Measurements from ENCODE around the gene ZKSCAN8. TPM values are rescaled to one million over a fixed set of nuclear protein-coding genes. Genes with fewer than 3 reads are reported as not detected.

Gene ZKSCAN8
- total and polyA plus RNA-seq, 2 donors (not counting 3 experiments of a cell fraction or from before 2014, with no cell fraction given), result 9.4 to 19.7 TPM

GRCh38 chr6:28167068-28167467 is 25.4 kb downstream of the ZKSCAN8 start:
- ChIA-PET CTCF (no interaction called here), POLR2A (no interaction called here)
- dilution Hi-C loops (cut with MboI; ENCODE audit: extremely low pct_ligation_motif_present, low sequenced_read_pairs), result no loop called here
- DNase-seq (ENCODE audit: low read depth, low spot score), result no peak
- intact Hi-C loops (cut with micrococcal nuclease), result no loop called here
- no peak for FAIRE-seq
- H3K27ac ChIP-seq (ENCODE audit: insufficient read depth, low read depth, low read length), result no peak overlapping the region
- H4K20me1 ChIP-seq (replicated peaks; ENCODE audit: control insufficient read depth, extremely low read depth, insufficient read depth, low read length), result no peaks in the 10 kb centered on the region
- H3K4me1 ChIP-seq (ENCODE audit: control insufficient read depth, extremely low read depth, insufficient read depth, low read length), result no peaks in the 10 kb centered on the region
- TF ChIP-seq GATA2 (IDR thresholded peaks at IDR 0.05; ENCODE audit: insufficient read depth, insufficient read length, low read depth, low read length), result no peak
- TF ChIP-seq FOS (IDR thresholded peaks at IDR 0.05; ENCODE audit: borderline replicate concordance, insufficient read depth, low read length), result no peak
- H3K9me3 ChIP-seq (replicated peaks; ENCODE audit: control insufficient read depth, insufficient read depth, low read length), result no peaks in the 10 kb centered on the region
- H3K9ac ChIP-seq (replicated peaks; ENCODE audit: extremely low read depth, insufficient read depth, low read length), result no peak overlapping the region
- no peaks in the 10 kb centered on the region for H3K9me1 ChIP-seq (replicated peaks; ENCODE audit: control insufficient read depth, extremely low read depth, insufficient read depth, low read length)
- BruUV-seq (replicated peaks), result no TSS peak
- no peaks in the 10 kb centered on the region for H3K36me3 ChIP-seq (ENCODE audit: control insufficient read depth in 2 of 2, extremely low read depth in 1 of 2, insufficient read depth in 2 of 2, low read length in 2 of 2)
- H3K79me2 ChIP-seq (ENCODE audit: control insufficient read depth, insufficient read depth, low read length), result no peaks in the 10 kb centered on the region
- no peak overlapping the region for H3K4me3 ChIP-seq (replicated peaks in 1 of 3; ENCODE audit: insufficient read depth in 1 of 3, low read depth in 1 of 3, low read length in 3 of 3)
- H3K27me3 ChIP-seq (ENCODE audit: control insufficient read depth in 2 of 2, insufficient read depth in 2 of 2, low read length in 2 of 2), result peaks cover 0 to 4% of the 10 kb centered on the region in 2 experiments
- no peak overlapping the region for H3K4me2 ChIP-seq (ENCODE audit: insufficient read depth, low read length)
- H2AFZ ChIP-seq (ENCODE audit: low read depth, low read length), result no peak overlapping the region

GRCh38 chr6:28167926-28168325 is 26.2 kb downstream of the ZKSCAN8 start:
- H3K9me3 ChIP-seq (replicated peaks; ENCODE audit: control insufficient read depth, insufficient read depth, low read length), result no peaks in the 10 kb centered on the region
- H3K79me2 ChIP-seq (ENCODE audit: control insufficient read depth, insufficient read depth, low read length), result no peaks in the 10 kb centered on the region
- intact Hi-C loops (cut with micrococcal nuclease), result no loop called here
- BruUV-seq (replicated peaks), result no TSS peak
- no peaks in the 10 kb centered on the region for H3K9me1 ChIP-seq (replicated peaks; ENCODE audit: control insufficient read depth, extremely low read depth, insufficient read depth, low read length)
- no peaks in the 10 kb centered on the region for H4K20me1 ChIP-seq (replicated peaks; ENCODE audit: control insufficient read depth, extremely low read depth, insufficient read depth, low read length)
- TF ChIP-seq FOS (IDR thresholded peaks at IDR 0.05; ENCODE audit: borderline replicate concordance, insufficient read depth, low read length), result no peak
- TF ChIP-seq MAX (IDR thresholded peaks at IDR 0.05; ENCODE audit: insufficient read depth, insufficient read length), result no peak
- TF ChIP-seq JUN (IDR thresholded peaks at IDR 0.05; ENCODE audit: borderline replicate concordance, insufficient read depth, insufficient read length, low read depth), result no peak
- no peak for TF ChIP-seq EZH2 (IDR thresholded peaks at IDR 0.05; ENCODE audit: borderline replicate concordance, low read depth, low read length, severe bottlenecking)
- TF ChIP-seq GATA2 (IDR thresholded peaks at IDR 0.05; ENCODE audit: insufficient read depth, insufficient read length, low read depth, low read length), result no peak
- no peak overlapping the region for H3K4me3 ChIP-seq (replicated peaks in 1 of 3; ENCODE audit: insufficient read depth in 1 of 3, low read depth in 1 of 3, low read length in 3 of 3)
- H3K36me3 ChIP-seq (ENCODE audit: control insufficient read depth in 2 of 2, extremely low read depth in 1 of 2, insufficient read depth in 2 of 2, low read length in 2 of 2), result no peaks in the 10 kb centered on the region
- no peak overlapping the region for H2AFZ ChIP-seq (ENCODE audit: low read depth, low read length)
- peaks cover 0 to 4% of the 10 kb centered on the region in 2 experiments for H3K27me3 ChIP-seq (ENCODE audit: control insufficient read depth in 2 of 2, insufficient read depth in 2 of 2, low read length in 2 of 2)
- H3K27ac ChIP-seq (ENCODE audit: insufficient read depth, low read depth, low read length), result no peak overlapping the region
- no peak for DNase-seq (ENCODE audit: low read depth, low spot score)
- no peak overlapping the region for H3K9ac ChIP-seq (replicated peaks; ENCODE audit: extremely low read depth, insufficient read depth, low read length)
- no peak overlapping the region for H3K4me2 ChIP-seq (ENCODE audit: insufficient read depth, low read length)
- ChIA-PET CTCF (no interaction called here), POLR2A (no interaction called here)
- no peaks in the 10 kb centered on the region for H3K4me1 ChIP-seq (ENCODE audit: control insufficient read depth, extremely low read depth, insufficient read depth, low read length)
- no peak for FAIRE-seq
- dilution Hi-C loops (cut with MboI; ENCODE audit: extremely low pct_ligation_motif_present, low sequenced_read_pairs), result no loop called here

Measured in endothelial cell of umbilical vein (primary cell).